ENCODE measurements around the gene NFKBIB.

Gene NFKBIB

DNA sequence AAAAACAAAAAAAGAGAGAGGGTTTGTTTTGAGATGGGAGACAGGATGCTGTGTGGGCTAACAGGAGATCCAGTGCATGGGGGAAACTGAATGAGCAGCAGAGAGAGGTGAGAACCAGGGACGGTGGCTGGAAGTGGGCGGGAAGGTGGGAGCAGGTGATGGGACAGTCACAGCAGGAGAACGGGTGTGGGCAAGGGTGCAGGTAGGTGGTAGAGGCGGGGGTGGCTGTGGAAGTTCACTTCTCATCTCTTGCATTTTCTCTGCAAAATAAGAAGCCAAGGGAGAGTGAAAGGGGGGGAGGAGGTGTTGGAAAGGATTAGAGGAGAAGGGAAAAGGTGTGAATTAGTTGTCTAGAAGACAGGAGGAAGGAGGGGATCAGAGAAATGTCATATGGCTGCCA, 53.9 kb downstream of the NFKBIB start:
- in situ Hi-C loops (cut with HindIII; ENCODE audit: low sequenced_read_pairs), result no loop called here

- in situ Hi-C loops (cut with HindIII; ENCODE audit: low sequenced_read_pairs), result no loop called here
Observed at GRCh38 chr19:38956264-38956663, 56.5 kb downstream of the NFKBIB start.

GRCh38 chr19:38958301-38958700, 58.5 kb downstream of the NFKBIB start:
- in situ Hi-C loops (cut with HindIII; ENCODE audit: low sequenced_read_pairs), result no loop called here
